Stimulated activated CD8-positive, alpha-beta memory T cell treated with anti-CD3 and anti-CD28 coated beads, Interleukin-12 subunit alpha, Interleukin-12 subunit beta, amount 100 ng/mL, for 1 hour (primary cell): ENCODE measurements around the gene SLC2A4RG.

Source experiments
- DNase-seq: peaks from one replicate; pipeline ENCODE4 v3.0.0-alpha.2; 2020; ENCODE audit warnings: low read depth

Gene SLC2A4RG, protein sequence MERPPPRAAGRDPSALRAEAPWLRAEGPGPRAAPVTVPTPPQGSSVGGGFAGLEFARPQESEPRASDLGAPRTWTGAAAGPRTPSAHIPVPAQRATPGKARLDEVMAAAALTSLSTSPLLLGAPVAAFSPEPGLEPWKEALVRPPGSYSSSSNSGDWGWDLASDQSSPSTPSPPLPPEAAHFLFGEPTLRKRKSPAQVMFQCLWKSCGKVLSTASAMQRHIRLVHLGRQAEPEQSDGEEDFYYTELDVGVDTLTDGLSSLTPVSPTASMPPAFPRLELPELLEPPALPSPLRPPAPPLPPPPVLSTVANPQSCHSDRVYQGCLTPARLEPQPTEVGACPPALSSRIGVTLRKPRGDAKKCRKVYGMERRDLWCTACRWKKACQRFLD

DNA sequence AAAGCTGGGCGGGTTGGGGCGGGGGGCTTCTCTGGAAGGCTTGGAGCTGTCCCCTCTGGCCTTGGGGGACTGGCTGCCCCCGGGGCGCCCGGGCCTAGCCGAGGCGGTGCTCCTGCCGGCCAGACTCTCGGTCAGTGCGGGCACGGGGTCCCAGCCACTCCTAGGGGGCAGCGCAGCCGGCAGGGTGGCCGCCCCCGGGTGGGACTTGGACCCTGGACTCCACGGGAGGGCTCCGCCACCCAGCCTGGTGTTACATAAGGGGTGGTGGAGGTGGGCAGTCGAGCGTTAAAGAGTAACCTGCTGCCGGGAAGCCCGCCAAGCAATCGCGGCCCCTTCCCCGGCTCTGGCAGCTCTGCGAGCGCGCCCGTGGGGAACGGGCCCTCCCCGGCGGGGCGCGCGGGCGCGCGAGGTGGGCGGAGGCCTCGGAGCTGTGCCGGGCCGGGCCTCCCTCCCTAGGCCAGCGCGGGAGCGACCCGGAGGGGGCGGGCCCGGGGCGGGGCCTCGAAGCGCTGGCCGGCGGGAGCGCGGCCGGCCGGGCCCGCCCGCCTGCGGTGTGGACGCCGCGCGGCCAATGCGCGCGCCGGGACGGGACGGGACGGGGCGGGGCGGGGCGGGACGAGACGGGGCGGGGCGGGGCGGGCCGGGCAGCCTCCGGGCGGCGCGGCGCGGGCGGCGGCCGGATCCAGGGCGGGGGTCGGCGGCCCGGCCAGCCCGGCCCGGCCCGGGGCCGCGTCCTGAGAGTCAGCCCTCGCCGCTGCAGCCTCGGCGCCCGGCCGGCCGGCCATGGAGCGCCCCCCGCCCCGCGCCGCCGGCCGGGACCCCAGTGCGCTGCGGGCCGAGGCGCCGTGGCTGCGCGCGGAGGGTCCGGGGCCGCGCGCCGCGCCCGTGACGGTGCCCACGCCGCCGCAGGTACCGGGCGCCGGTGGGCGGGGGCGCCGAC, at the start of gene SLC2A4RG:
Gene SLC2A4RG, plus strand, starts transcription at position 647 of the 940 bp plus-strand sequence. Its CDS starts 137 bp downstream, at position 784.
- no peak for DNase-seq

DNA sequence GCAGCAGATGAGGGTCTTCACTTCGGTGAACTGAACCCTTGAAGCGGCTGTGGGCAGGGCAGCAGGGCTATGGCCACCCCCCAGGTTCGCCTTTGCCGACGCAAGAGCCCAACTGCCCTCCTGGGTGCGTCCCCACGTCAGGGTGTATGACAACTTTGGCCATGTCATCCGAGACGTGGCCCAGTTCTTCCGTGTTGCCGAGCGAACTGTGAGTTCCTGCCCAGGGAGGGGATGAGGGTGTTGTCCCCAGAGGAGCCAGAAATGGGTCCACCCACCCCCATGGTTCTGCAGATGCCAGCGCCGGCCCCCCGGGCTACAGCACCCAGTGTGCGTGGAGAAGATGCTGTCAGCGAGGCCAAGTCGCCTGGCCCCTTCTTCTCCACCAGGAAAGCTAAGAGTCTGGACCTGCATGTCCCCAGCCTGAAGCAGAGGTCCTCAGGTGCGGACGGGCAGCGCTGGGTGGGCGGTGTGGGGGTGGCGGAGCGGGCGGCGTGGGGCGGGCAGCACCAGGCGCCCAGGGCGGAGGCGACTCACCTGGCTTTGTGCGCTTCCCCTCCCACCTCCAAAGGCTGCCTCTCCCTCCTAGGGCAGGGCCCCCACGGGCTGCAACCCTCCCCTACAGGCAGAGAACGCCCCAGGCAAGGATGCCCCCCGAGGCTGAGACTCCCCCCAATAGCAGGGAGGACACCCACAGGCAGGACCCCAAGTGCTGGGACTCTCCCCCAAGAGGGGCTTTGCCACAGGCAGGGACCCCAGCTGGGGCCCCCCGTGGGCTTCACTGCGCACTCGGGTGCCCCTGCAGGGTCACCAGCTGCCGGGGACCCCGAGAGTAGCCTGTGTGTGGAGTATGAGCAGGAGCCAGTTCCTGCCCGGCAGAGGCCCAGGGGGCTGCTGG, 49.3 kb upstream of the SLC2A4RG start:
- no peak for DNase-seq

DNA sequence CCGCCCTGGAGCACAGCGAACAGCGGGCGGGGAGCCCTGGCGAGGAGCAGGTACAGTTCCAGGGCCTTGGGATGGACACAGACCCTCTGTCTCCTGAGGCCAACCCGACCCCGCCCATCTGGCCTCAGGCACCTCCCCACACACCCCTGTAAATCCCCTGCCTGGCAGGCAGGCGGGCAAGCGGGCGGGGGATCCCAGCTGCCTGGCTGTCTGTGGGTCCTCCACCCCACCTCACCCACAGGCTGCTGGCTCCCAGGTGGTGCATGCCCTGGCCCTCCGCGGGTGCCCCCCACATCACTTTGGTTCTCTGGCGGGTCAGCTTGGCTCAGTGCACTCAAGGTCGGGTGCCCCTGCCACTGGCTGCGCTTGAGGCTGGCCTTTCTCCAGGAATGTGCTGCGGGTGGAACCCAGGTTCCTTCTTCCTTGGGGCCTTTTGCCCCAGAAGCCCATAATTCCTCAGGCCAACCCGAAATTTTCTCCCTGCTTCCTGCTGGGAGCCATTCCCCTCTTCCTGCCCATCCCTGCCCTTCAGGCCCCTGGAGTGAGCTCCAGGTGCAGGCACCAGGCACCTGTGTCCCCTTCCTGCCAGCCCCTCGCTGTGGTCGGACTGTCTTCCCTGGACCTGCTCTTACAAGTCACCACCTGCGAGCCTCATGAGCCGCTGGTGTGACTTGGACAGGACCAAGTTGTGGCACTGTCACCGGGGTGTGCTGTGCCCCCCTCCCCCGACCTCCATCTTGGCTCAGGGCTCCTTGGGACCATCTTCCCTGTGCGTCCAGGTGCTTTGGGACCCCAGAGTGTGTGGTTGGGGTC, 48.5 kb upstream of the SLC2A4RG start:
- no peak for DNase-seq

DNA sequence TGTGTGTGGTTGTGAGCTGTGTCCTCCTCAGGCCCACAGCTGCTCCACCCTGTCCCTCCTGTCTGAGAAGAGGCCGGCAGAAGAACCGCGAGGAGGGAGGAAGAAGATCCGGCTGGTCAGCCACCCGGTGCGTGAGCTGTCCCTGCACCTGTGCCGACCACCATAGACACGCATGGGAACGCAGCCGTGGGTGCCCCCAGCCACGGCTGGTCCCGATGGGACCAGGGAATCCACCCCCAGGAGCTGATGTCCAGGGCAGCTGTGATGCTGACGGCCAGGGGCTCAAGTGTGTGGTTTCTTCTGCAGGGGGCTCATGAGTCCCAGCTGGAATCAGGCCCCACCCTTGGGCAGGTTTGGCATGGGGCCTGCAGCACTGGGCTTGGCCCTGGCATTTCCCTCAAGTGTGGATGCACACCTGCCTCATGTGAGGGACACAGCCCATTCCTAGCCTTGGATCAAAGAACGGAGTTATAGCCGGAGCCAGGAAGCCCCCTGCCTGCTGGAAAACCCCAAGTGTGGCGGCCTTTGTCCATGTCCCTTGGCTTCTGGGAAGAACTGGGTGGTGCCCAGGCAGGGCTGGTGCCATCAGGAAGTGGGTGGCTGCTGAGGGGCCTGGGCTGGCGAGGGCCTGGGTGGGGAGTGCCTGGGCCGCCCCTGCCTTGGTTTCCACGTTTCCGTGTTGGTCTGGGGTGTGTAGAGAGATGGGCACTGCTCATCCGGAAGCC, 47.7 kb upstream of the SLC2A4RG start:
- no peak for DNase-seq

DNA sequence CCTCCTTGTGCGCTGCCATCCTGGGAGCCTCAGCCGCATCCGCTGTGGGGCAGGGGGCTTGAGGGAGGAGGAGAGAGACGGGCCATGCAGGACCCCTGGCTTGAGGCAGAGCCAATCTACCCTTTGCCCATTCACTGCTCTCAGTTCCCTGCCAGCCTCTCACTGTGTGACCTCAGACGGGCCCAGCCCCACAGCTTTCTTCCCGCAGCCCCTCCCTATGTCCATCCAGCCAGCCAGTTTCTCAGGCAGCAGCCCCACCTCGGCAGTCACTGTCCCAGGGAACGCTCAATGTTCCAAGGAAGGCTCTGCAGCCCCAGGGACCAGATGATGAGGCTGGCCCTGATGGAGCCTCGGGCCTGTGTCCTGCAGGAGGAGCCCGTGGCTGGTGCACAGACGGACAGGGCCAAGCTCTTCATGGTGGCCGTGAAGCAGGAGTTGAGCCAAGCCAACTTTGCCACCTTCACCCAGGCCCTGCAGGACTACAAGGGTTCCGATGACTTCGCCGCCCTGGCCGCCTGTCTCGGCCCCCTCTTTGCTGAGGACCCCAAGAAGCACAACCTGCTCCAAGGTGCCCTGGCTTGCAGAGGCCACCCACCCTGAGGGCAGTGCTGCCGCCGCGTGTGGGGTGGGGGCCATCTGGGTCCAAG, 47.0 kb upstream of the SLC2A4RG start:
- no peak for DNase-seq

DNA sequence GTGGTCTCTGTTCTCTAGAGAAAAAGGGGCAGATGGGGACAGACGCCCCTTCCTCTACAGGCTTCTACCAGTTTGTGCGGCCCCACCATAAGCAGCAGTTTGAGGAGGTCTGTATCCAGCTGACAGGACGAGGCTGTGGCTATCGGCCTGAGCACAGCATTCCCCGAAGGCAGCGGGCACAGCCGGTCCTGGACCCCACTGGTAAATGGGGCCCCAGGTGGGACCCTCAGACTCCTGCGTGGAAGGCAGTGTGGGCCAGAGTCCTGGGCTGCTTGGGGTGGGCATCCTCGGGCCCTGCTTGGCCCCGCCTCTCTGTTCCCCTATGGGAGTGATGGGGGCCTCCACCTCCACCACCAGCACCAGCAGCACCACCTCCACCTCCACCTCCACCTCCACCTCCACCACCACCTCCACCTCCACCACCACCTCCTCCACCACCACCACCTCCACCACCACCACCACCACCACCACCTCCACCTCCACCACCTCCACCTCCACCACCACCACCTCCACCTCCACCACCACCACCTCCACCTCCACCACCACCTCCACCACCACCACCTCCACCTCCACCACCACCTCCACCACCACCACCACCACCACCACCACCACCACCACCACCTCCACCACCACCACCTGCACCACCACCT, 46.4 kb upstream of the SLC2A4RG start:
- DNase-seq = no peak

DNA sequence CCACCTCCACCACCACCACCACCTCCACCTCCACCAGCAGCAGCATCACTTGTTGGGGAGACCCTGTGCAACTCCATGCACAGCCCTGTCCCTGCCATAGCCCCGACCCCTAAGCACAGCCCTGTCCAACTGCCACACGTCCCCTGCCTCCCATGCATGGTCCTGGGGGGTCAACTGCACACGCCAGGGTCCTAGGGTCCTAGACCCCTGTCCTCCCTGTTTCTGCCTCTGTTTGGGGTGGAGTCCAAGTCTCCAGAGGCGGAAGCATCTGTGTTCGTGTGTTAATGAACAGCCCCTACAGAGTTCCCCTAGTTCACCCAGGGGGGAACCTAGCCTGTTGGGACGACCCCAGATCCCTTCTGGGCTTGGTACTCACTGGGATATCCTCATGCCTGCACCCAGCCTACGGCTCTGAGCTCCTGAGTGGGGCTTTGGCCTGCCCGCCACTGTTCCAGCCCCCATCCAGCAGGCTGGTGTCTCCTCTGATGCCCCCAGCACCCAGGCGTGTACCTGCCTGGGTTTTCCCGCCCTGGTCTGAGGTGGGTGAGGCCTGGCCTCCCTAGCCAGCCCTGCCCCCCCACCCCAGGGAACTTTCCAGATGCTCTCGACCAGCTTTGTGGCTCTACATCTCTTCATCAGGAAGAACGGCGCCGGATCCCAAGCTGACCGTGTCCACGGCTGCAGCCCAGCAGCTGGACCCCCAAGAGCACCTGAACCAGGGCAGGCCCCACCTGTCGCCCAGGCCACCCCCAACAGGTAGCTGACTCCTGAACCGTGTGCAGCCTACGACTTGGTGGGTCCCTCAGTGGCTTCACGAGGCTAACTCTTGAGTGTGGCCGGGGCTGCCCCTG, 45.6 kb upstream of the SLC2A4RG start:
- DNase-seq = no peak

DNA sequence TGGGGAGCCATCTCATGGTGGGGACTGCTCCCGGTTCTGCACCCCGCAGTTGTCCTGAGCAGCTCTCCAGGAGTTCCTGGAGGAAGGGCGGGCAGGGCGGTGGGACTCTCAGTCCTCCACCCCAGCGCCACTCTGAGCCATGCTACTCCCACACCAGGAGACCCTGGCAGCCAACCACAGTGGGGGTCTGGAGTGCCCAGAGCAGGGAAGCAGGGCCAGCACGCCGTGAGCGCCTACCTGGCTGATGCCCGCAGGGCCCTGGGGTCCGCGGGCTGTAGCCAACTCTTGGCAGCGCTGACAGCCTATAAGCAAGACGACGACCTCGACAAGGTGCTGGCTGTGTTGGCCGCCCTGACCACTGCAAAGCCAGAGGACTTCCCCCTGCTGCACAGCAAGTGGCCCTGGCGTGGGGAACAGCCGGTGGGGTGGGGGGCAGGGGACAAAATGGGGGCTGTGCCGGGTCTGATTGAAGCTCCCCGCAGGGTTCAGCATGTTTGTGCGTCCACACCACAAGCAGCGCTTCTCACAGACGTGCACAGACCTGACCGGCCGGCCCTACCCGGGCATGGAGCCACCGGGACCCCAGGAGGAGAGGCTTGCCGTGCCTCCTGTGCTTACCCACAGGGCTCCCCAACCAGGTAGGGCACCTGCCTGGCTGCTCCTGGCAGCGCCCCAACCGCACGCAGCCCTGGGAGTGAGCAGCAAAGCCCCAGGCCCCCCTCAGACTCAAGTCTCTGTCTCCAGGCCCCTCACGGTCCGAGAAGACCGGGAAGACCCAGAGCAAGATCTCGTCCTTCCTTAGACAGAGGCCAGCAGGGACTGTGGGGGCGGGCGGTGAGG, 44.8 kb upstream of the SLC2A4RG start:
- DNase-seq = no peak

DNA sequence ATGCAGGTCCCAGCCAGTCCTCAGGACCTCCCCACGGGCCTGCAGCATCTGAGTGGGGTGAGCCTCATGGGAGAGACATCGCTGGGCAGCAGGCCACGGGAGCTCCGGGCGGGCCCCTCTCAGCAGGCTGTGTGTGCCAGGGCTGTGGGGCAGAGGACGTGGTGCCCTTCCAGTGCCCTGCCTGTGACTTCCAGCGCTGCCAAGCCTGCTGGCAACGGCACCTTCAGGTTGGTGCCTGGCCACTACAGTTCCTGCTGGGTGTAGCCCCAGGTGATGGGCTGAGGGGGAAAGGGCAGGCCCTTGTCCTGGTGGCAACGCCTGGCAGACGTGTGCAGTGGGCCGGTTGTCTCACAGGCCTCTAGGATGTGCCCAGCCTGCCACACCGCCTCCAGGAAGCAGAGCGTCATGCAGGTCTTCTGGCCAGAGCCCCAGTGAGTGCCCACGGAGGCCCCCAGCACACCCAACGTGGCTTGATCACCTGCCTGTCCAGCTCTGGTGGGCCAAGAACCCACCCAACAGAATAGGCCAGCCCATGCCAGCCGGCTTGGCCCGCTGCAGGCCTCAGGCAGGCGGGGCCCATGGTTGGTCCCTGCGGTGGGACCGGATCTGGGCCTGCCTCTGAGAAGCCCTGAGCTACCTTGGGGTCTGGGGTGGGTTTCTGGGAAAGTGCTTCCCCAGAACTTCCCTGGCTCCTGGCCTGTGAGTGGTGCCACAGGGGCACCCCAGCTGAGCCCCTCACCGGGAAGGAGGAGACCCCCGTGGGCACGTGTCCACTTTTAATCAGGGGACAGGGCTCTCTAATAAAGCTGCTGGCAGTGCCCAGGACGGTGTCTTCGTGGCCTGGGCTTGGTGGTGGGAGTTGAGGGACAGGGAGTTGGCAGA, 43.9 kb upstream of the SLC2A4RG start:
- DNase-seq = no peak

DNA sequence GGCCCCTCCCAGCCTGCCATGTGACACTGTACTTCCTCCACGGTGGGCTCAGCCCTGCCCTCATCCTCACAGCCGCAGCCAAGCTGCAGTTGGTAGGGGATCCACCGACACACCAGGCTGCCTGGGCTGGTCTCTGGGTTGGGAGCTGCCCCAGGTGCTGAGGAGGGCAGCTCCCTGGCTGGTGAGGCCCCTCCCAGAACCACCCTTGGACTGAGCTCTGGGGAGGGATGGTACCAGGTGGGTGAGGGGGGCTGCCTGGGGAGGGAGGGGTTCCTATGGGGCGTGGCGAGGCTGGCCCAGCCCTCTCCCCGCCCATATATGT, 43.3 kb upstream of the SLC2A4RG start:
- DNase-seq = no peak

DNA sequence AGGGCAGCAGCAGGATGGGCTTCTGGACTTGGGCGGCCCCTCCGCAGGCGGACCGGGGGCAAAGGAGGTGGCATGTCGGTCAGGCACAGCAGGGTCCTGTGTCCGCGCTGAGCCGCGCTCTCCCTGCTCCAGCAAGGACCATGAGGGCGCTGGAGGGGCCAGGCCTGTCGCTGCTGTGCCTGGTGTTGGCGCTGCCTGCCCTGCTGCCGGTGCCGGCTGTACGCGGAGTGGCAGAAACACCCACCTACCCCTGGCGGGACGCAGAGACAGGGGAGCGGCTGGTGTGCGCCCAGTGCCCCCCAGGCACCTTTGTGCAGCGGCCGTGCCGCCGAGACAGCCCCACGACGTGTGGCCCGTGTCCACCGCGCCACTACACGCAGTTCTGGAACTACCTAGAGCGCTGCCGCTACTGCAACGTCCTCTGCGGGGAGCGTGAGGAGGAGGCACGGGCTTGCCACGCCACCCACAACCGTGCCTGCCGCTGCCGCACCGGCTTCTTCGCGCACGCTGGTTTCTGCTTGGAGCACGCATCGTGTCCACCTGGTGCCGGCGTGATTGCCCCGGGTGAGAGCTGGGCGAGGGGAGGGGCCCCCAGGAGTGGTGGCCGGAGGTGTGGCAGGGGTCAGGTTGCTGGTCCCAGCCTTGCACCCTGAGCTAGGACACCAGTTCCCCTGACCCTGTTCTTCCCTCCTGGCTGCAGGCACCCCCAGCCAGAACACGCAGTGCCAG, 42.8 kb upstream of the SLC2A4RG start, which contains the start of gene TNFRSF6B:
Gene TNFRSF6B, plus strand, starts transcription at position 25 of the 729 bp plus-strand sequence. Its CDS starts 116 bp downstream, at position 141.
- DNase-seq = no peak

DNA sequence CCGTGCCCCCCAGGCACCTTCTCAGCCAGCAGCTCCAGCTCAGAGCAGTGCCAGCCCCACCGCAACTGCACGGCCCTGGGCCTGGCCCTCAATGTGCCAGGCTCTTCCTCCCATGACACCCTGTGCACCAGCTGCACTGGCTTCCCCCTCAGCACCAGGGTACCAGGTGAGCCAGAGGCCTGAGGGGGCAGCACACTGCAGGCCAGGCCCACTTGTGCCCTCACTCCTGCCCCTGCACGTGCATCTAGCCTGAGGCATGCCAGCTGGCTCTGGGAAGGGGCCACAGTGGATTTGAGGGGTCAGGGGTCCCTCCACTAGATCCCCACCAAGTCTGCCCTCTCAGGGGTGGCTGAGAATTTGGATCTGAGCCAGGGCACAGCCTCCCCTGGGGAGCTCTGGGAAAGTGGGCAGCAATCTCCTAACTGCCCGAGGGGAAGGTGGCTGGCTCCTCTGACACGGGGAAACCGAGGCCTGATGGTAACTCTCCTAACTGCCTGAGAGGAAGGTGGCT, 42.2 kb upstream of the SLC2A4RG start:
- DNase-seq = no peak

DNA sequence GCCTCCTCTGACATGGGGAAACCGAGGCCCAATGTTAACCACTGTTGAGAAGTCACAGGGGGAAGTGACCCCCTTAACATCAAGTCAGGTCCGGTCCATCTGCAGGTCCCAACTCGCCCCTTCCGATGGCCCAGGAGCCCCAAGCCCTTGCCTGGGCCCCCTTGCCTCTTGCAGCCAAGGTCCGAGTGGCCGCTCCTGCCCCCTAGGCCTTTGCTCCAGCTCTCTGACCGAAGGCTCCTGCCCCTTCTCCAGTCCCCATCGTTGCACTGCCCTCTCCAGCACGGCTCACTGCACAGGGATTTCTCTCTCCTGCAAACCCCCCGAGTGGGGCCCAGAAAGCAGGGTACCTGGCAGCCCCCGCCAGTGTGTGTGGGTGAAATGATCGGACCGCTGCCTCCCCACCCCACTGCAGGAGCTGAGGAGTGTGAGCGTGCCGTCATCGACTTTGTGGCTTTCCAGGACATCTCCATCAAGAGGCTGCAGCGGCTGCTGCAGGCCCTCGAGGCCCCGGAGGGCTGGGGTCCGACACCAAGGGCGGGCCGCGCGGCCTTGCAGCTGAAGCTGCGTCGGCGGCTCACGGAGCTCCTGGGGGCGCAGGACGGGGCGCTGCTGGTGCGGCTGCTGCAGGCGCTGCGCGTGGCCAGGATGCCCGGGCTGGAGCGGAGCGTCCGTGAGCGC, 41.6 kb upstream of the SLC2A4RG start:
- no peak for DNase-seq

DNA sequence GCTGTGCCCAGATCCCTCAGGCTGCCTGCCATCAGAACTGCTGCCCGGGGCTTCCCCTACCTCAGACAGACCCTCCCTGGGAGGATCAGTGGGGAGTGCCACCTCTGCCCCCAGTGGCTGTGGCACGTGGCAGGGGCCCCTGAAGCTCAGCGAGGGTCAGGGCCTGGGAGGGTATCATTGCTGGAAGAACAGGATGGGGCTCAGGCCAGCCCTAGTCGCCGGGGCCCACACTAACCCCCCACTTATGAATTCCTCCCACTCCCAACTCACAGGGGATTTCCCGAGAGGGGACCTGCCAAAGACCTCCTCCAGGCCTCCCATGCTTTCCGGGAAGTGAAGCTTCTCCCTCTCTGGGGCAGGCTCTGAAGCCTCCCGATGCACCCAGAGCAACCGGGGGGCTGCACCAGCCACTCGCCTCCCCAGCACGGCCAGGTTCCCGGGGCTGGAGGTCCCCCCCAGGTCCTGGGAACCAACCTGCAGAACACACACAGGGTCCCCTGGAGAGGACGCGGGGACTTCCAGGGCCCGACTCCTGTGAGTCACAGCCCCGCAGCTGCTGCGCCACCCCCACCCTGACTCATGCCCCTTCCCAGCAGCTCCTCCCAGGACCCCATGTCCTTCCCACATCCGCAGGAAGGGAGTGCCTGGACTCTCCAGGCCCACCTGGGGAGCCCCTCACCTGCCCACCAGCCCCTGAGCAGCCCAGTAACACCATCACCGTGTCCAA, 40.7 kb upstream of the SLC2A4RG start:
- no peak for DNase-seq
